HAP-1 (cell line): ENCODE data around the gene IFI44L.

Experiments used
- DNase-seq, 2 experiments: peaks; one replicate each; pipeline ENCODE4 v3.0.0-alpha.2; 2016 to 2020; ENCODE audit warnings: low spot score in 2 of 2
- H3K27me3 ChIP-seq: fragments of 250-450 bp; sonication (Bioruptor Pico); 2 replicates; pipeline ENCODE4 v1.5.1; 2020; ENCODE audit warnings: low read depth, mild to moderate bottlenecking, moderate library complexity
- H3K36me3 ChIP-seq: fragments of 250-450 bp; sonication (Bioruptor Pico); replicated peaks from 2 replicates; pipeline ENCODE4 v1.5.1; 2020; ENCODE audit warnings: mild to moderate bottlenecking
- H3K4me1 ChIP-seq: fragments of 250-450 bp; sonication (Bioruptor Pico); 2 replicates; pipeline ENCODE4 v1.5.1; 2020; ENCODE audit warnings: mild to moderate bottlenecking
- H3K4me3 ChIP-seq: fragments of 250-450 bp; sonication (Bioruptor Pico); 2 replicates; pipeline ENCODE4 v1.5.1; 2020; ENCODE audit warnings: mild to moderate bottlenecking, moderate library complexity
- H3K9me3 ChIP-seq: fragments of 250-450 bp; sonication (Bioruptor Pico); 2 replicates; pipeline ENCODE4 v1.5.1; 2020; ENCODE audit warnings: mild to moderate bottlenecking, moderate library complexity
- in situ Hi-C: fragments of 300-500 bp; cut with MboI; formaldehyde crosslinking; loops from 3 replicates; pipeline ENCODE4 v1.14.3; 2020; ENCODE audit warnings: low sequenced_read_pairs, inconsistent platforms, mixed read lengths

Gene IFI44L

GRCh38 chr1:78651241-78651640 is 31.0 kb downstream of the IFI44L start:
- no peak overlapping the region for H3K4me3 ChIP-seq
- DNase-seq = no peak
- H3K27me3 ChIP-seq = peaks cover 7% of the 10 kb centered on the region; the same call in 1 of the 2 replicates
- no peaks in the 10 kb centered on the region for H3K4me1 ChIP-seq
- no peaks in the 10 kb centered on the region for H3K9me3 ChIP-seq
- no peaks in the 10 kb centered on the region for H3K36me3 ChIP-seq
- in situ Hi-C loops = no loop called here

- no peaks in the 10 kb centered on the region for H3K36me3 ChIP-seq
- H3K4me3 ChIP-seq = no peak overlapping the region
- H3K27me3 ChIP-seq = peaks cover 7% of the 10 kb centered on the region; the same call in 1 of the 2 replicates
- no peaks in the 10 kb centered on the region for H3K9me3 ChIP-seq
- DNase-seq = no peak
- H3K4me1 ChIP-seq = no peaks in the 10 kb centered on the region
- in situ Hi-C loops = no loop called here
These were observed 31.8 kb downstream of the IFI44L start for GRCh38 chr1:78652019-78652560.

DNA sequence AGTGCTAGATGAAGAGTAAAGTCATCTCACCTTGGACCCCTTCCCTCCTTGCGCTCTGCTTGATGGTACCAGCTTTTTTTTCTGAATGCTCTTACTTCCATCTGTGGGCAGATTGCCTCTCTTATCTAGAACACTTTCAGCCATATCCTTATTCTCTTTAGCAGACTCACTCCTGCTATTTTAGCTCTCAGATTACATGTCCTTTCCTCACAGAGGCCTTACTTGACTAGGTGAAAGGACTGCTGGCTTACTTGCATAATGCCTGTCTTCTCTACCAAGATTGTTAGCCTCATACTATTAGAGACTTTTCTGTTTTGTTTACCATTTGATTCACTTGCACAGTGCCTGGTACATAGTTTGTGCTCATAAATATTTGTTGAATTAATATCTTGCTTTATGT is 38.7 kb downstream of the IFI44L start:
- no peaks in the 10 kb centered on the region for H3K9me3 ChIP-seq
- no peak overlapping the region for H3K4me3 ChIP-seq
- H3K4me1 ChIP-seq = no peaks in the 10 kb centered on the region
- no peak for DNase-seq
- no peaks in the 10 kb centered on the region for H3K36me3 ChIP-seq
- no peaks in the 10 kb centered on the region; the same call in 1 of the 2 replicates for H3K27me3 ChIP-seq
- in situ Hi-C loops = no loop called here

DNA sequence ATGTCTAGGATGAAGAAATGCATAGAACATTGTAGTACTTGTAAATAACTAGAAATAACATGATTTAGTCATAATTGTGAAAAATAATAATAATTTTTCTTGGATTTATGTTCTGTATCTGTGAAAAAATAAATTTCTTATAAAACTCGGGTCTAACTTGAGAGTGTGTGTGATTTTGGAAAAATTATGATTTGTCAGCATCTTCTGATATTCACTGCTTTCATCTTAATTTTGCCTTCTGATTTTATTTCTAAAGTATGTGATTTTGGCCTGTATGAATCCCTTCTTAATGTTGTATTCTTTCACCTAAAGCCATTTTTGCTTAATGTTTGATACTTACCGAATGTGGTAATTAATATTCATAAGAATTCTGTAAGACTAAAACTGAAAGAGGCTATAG is 43.7 kb downstream of the IFI44L start:
- H3K4me3 ChIP-seq = no peak overlapping the region
- DNase-seq = no peak
- no peaks in the 10 kb centered on the region; the same call in 1 of the 2 replicates for H3K27me3 ChIP-seq
- no peaks in the 10 kb centered on the region for H3K36me3 ChIP-seq
- no peaks in the 10 kb centered on the region for H3K9me3 ChIP-seq
- H3K4me1 ChIP-seq = no peaks in the 10 kb centered on the region
- in situ Hi-C loops = no loop called here

DNA sequence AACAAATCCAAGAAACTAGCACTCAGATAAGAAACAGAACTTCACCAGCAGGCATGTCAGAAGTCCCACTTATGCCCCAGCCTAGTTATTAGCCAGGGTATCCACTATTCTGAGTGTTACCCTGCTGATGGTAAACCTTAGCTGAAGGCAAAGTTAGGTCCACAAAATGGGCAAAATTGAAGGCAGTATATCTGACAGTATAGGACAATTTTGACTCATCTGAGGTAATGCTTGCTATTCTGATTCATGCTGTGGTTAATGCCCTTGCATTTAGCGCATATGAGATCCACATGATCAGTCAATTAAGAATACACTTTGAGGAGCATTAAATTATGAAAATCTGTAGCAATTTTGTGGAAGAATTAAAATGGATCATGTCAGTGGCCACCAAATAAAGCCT is 44.5 kb downstream of the IFI44L start:
- H3K36me3 ChIP-seq = no peaks in the 10 kb centered on the region
- no peak overlapping the region for H3K4me3 ChIP-seq
- in situ Hi-C loops = no loop called here
- no peak for DNase-seq
- no peaks in the 10 kb centered on the region; the same call in 1 of the 2 replicates for H3K27me3 ChIP-seq
- H3K9me3 ChIP-seq = no peaks in the 10 kb centered on the region
- H3K4me1 ChIP-seq = no peaks in the 10 kb centered on the region

GRCh38 chr1:78665809-78666208 is 45.6 kb downstream of the IFI44L start:
- H3K9me3 ChIP-seq = no peaks in the 10 kb centered on the region
- in situ Hi-C loops = no loop called here
- no peak overlapping the region for H3K4me3 ChIP-seq
- no peaks in the 10 kb centered on the region; the same call in 1 of the 2 replicates for H3K27me3 ChIP-seq
- no peaks in the 10 kb centered on the region for H3K4me1 ChIP-seq
- no peak for DNase-seq
- no peaks in the 10 kb centered on the region for H3K36me3 ChIP-seq

DNA sequence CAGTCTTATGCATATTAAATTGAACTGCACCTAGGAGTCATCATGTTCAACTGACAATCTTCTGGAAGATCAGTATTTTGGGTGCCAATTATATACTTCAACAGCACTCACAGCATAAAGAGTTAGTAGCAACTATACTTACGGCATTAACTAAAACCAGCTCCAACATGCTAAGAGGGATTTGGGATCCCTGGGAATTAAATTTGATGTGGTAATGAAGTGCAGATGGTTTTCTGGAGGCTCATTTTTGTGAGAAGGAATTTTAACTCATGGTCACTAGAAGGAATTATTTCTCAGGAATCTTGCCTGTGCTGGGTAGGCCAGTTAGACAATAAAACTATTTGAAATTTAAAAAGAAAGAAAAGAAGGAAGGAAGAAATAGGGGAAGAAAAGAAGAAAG is 47.7 kb downstream of the IFI44L start:
- no peaks in the 10 kb centered on the region for H3K36me3 ChIP-seq
- DNase-seq = no peak
- in situ Hi-C loops = no loop called here
- no peaks in the 10 kb centered on the region; the same call in 1 of the 2 replicates for H3K27me3 ChIP-seq
- no peaks in the 10 kb centered on the region for H3K4me1 ChIP-seq
- H3K9me3 ChIP-seq = no peaks in the 10 kb centered on the region
- H3K4me3 ChIP-seq = no peak overlapping the region

DNA sequence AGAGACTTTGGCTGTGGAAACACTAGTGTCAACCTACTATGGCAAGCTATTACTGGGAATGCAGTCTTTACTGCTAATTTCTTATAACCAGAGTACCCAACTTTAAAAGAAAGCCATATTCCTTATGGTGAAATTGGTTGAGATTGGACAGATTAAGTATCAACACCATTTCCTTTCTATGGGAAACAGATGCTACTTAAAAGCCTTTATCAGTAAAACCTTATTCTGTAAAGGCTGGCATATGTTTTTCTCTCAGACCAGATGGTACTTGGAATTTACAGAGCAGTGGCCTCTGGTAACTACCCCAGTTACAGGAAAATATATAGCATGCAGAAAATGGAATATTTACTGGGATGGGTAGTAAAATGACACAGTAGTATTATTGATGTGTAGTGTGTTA is 48.2 kb downstream of the IFI44L start:
- no peaks in the 10 kb centered on the region; the same call in 1 of the 2 replicates for H3K27me3 ChIP-seq
- in situ Hi-C loops = no loop called here
- H3K9me3 ChIP-seq = no peaks in the 10 kb centered on the region
- H3K36me3 ChIP-seq = no peaks in the 10 kb centered on the region
- no peak for DNase-seq
- H3K4me3 ChIP-seq = no peak overlapping the region
- H3K4me1 ChIP-seq = no peaks in the 10 kb centered on the region

- Histone ChIP-seq H3K4me1 (no peaks in the 10 kb centered on the region), H3K4me3 (no peak overlapping the region), H3K36me3 (no peaks in the 10 kb centered on the region), H3K27me3 (no peaks in the 10 kb centered on the region), H3K9me3 (no peaks in the 10 kb centered on the region)
- no peak for DNase-seq
- in situ Hi-C loops = no loop called here
These were observed 52.2 kb downstream of the IFI44L start for GRCh38 chr1:78672428-78672827.

- in situ Hi-C loops = no loop called here
- Histone ChIP-seq H3K9me3 (no peaks in the 10 kb centered on the region), H3K36me3 (no peaks in the 10 kb centered on the region), H3K27me3 (no peaks in the 10 kb centered on the region), H3K4me3 (no peak overlapping the region), H3K4me1 (no peaks in the 10 kb centered on the region)
- peak in 1 of 2 experiments; percentile 20 for DNase-seq
These were observed 52.9 kb downstream of the IFI44L start for GRCh38 chr1:78673120-78673519.

DNA sequence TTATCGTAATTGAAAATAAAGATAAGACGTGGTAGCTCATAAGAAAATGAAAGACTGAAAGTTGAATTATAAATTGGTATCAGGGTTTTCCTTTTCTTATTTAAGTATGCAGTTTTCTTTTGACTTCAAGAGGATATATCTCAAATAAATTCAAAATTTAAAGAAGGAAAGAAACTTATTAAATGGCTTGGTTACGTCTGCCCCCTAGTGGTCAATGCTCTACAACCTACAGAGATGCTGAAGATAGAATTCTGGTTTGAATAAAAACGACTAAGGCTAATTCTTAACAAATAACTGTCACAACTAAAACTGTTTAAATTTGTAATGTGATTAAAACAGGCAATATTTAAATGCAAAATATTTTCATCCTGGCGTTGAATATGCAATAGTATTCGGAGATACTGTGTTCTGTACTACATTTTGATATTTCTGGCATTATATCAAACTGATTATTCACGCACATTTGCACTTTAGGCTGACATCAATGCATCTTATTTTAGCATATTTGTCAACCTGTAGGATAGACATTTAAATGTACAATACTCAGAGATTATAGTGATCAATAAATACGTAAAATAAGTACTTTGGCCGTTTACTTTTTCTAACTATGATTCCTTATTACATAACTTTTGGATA is 56.2 kb downstream of the IFI44L start:
- in situ Hi-C loops = no loop called here
- DNase-seq = peak; percentile 54 to 63

GRCh38 chr1:78676993-78677392 is 56.7 kb downstream of the IFI44L start:
- in situ Hi-C loops = no loop called here
- no peaks in the 10 kb centered on the region for H3K27me3 ChIP-seq
- H3K9me3 ChIP-seq = no peaks in the 10 kb centered on the region
- H3K4me1 ChIP-seq = no peaks in the 10 kb centered on the region
- no peaks in the 10 kb centered on the region for H3K36me3 ChIP-seq
- H3K4me3 ChIP-seq = no peak overlapping the region
- no peak for DNase-seq

More for the DNA sequence above, 56.2 kb downstream of the IFI44L start:
- Histone ChIP-seq H3K36me3 (no peaks in the 10 kb centered on the region), H3K27me3 (no peaks in the 10 kb centered on the region), H3K9me3 (no peaks in the 10 kb centered on the region), H3K4me3 (no peak overlapping the region), H3K4me1 (no peaks in the 10 kb centered on the region)

DNA sequence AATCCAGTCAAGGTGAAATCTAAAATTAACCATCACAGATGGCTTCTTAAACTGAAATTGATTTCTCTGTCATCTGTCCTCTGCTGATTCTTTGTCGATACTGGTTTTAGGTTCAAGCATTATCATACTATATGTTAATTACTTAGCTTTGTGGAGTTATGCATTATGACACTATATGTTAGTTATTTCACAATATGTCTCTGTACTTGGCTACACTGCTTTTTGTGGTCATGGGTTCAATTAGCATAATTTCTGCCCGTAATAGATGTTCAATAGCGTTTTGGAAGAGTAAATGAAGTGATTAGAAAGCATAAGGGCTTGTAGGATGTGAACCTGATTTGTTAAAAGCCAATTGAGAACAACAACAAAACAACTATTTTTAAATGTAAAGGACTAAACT is 57.5 kb downstream of the IFI44L start:
- no peak for DNase-seq
- Histone ChIP-seq H3K4me1 (no peaks in the 10 kb centered on the region), H3K27me3 (no peaks in the 10 kb centered on the region), H3K4me3 (no peak overlapping the region), H3K36me3 (no peaks in the 10 kb centered on the region), H3K9me3 (no peaks in the 10 kb centered on the region)
- in situ Hi-C loops = no loop called here

DNA sequence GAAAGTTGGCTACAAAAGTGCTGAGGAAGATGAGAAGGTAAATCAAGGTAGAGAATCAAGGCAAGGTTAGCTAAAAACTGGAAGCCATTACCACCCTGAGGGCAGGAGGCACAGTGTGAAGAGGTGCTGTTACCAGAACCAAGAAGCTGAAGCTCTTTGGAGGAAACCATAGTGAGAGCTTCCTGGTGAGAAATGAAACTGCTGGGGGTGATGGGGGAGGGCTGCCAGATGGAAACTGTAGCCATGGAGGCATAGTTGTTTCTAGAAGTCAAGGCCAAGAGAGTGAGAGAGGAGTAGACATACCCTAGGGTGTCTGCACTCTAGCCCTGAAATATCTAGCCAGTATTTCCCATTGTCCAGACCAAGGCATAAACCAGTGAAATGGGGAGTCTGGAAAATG is 58.1 kb downstream of the IFI44L start:
- no peak for DNase-seq
- Histone ChIP-seq H3K4me1 (no peaks in the 10 kb centered on the region), H3K27me3 (no peaks in the 10 kb centered on the region), H3K36me3 (no peaks in the 10 kb centered on the region), H3K9me3 (no peaks in the 10 kb centered on the region), H3K4me3 (no peak overlapping the region)
- in situ Hi-C loops = no loop called here

GRCh38 chr1:78681265-78681664 is 61.0 kb downstream of the IFI44L start:
- no peak for DNase-seq
- no peaks in the 10 kb centered on the region for H3K36me3 ChIP-seq
- H3K4me3 ChIP-seq = no peak overlapping the region
- H3K9me3 ChIP-seq = no peaks in the 10 kb centered on the region
- in situ Hi-C loops = no loop called here
- no peaks in the 10 kb centered on the region for H3K27me3 ChIP-seq
- no peaks in the 10 kb centered on the region for H3K4me1 ChIP-seq
